ENCODE measurements around the gene DUSP3.

The DUSP3 gene

DNA sequence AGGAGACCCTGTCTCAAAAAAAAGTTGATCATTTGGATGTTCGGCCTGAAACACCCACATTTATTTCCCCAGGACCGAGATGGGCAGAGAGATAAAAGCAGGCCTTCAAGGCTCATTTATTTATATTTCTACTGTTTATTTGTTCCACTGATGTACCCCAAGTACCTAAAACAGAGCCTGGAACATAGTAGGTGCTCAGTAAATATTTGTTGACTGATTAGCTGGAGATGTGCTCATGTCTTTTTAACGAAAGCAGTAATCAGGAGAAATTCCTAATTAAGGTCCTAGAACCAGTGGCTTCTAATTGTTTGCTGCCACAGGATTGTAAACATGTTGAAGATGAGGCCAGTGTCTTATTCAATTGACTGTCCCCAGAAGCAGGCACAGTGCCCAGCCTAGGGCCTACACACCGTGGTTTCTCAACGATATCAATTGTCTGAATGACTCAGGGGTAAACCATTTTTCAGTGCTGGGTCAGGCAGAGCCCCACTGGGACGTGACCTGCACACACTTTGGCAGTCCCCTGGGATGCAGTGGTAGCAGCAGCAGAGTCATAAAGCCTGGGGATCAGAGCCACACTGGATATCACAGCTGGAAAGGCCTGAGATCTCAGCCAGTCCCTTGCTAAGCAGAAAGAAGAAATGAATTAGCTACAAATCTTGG lies 54.9 kb downstream of the DUSP3 start:
- TF ChIP-seq EP300 (IDR thresholded peaks at IDR 0.05; ENCODE audit: borderline replicate concordance) (no peak; the same call in 1 of the 2 replicates), NFIC (IDR thresholded peaks at IDR 0.05) (peak; percentile 32; the same call in 1 of the 2 replicates), TEAD4 (IDR thresholded peaks at IDR 0.05) (peak; percentile 36; the same call in 1 of the 2 replicates)

DNA sequence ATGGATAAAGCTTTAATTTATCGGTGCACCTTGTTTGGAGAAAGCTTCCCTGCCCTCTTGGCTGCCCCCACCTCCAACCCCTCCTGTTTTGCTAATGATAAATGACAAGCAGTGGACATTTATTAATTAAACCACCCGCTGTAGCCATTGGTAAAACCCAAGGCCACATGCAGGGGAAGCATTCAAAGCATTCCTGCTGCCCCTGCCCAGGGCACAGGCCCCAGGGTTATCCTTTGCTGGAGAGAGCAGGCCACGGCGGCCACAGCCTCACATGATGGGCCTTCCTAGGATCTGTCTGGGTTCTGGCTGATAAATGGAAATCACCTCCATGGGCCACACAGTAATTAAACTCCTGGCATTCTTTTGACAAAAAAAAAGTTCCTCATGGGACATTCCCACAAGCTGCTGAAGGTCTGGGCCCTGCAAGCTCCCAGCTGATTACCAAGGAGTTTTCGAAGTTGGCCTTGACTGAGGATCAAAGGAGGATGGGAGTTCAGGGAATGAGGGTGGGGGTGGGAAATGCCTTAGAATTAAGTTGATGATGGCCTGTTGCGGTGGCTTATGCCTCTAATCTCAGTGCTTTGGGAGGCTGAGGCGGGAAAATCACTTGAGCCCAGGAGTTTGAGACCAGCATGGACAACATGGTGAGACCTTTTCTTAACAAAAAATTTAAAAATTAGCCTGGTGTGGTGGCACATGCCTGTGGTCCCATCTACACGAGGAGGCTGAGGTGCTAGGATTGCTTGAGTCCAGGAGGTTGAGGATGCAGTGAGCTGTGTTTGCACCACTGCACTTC lies 55.7 kb downstream of the DUSP3 start:
- TF ChIP-seq USF1 (IDR thresholded peaks at IDR 0.05) (no peak), ZBTB7A (IDR thresholded peaks at IDR 0.05; ENCODE audit: low read depth) (no peak), MAX (IDR thresholded peaks at IDR 0.05) (no peak), TEAD4 (IDR thresholded peaks at IDR 0.05) (no peak), FOXM1 (IDR thresholded peaks at IDR 0.05; ENCODE audit: borderline replicate concordance, low read depth) (no peak)
- TF ChIP-seq, protein P1, sequence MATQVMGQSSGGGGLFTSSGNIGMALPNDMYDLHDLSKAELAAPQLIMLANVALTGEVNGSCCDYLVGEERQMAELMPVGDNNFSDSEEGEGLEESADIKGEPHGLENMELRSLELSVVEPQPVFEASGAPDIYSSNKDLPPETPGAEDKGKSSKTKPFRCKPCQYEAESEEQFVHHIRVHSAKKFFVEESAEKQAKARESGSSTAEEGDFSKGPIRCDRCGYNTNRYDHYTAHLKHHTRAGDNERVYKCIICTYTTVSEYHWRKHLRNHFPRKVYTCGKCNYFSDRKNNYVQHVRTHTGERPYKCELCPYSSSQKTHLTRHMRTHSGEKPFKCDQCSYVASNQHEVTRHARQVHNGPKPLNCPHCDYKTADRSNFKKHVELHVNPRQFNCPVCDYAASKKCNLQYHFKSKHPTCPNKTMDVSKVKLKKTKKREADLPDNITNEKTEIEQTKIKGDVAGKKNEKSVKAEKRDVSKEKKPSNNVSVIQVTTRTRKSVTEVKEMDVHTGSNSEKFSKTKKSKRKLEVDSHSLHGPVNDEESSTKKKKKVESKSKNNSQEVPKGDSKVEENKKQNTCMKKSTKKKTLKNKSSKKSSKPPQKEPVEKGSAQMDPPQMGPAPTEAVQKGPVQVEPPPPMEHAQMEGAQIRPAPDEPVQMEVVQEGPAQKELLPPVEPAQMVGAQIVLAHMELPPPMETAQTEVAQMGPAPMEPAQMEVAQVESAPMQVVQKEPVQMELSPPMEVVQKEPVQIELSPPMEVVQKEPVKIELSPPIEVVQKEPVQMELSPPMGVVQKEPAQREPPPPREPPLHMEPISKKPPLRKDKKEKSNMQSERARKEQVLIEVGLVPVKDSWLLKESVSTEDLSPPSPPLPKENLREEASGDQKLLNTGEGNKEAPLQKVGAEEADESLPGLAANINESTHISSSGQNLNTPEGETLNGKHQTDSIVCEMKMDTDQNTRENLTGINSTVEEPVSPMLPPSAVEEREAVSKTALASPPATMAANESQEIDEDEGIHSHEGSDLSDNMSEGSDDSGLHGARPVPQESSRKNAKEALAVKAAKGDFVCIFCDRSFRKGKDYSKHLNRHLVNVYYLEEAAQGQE (IDR thresholded peaks at IDR 0.05; ENCODE audit: low read depth): no peak

GRCh38 chr17:43722269-43722619 lies 56.5 kb downstream of the DUSP3 start:
- TF ChIP-seq FOXM1 (IDR thresholded peaks at IDR 0.05; ENCODE audit: borderline replicate concordance, low read depth): no peak
- TF ChIP-seq EGR1 (IDR thresholded peaks at IDR 0.05): no peak
- no peak for TF ChIP-seq TCF12 (IDR thresholded peaks at IDR 0.05; ENCODE audit: low read depth)
- no peak for TF ChIP-seq YY1 (IDR thresholded peaks at IDR 0.05; ENCODE audit: low read depth)
- TF ChIP-seq CEBPB (IDR thresholded peaks at IDR 0.05): no peak
- no peak for TF ChIP-seq MAX (IDR thresholded peaks at IDR 0.05)
- TF ChIP-seq TAF1 (IDR thresholded peaks at IDR 0.05; ENCODE audit: low read depth): no peak
- TF ChIP-seq CREB1 (IDR thresholded peaks at IDR 0.05; ENCODE audit: low read depth): no peak

GRCh38 chr17:43721537-43722268 lies 57.1 kb downstream of the DUSP3 start:
- no peak for TF ChIP-seq FOXM1 (IDR thresholded peaks at IDR 0.05; ENCODE audit: borderline replicate concordance, low read depth)
- TF ChIP-seq CEBPB (IDR thresholded peaks at IDR 0.05): no peak
- TF ChIP-seq CREB1 (IDR thresholded peaks at IDR 0.05; ENCODE audit: low read depth): no peak
- TF ChIP-seq YY1 (IDR thresholded peaks at IDR 0.05; ENCODE audit: low read depth): no peak
- TF ChIP-seq EGR1 (IDR thresholded peaks at IDR 0.05): no peak
- no peak for TF ChIP-seq USF1 (IDR thresholded peaks at IDR 0.05)
- no peak for TF ChIP-seq TEAD4 (IDR thresholded peaks at IDR 0.05)
- TF ChIP-seq NFIC (IDR thresholded peaks at IDR 0.05): no peak
- no peak for TF ChIP-seq ZBTB7A (IDR thresholded peaks at IDR 0.05; ENCODE audit: low read depth)

DNA sequence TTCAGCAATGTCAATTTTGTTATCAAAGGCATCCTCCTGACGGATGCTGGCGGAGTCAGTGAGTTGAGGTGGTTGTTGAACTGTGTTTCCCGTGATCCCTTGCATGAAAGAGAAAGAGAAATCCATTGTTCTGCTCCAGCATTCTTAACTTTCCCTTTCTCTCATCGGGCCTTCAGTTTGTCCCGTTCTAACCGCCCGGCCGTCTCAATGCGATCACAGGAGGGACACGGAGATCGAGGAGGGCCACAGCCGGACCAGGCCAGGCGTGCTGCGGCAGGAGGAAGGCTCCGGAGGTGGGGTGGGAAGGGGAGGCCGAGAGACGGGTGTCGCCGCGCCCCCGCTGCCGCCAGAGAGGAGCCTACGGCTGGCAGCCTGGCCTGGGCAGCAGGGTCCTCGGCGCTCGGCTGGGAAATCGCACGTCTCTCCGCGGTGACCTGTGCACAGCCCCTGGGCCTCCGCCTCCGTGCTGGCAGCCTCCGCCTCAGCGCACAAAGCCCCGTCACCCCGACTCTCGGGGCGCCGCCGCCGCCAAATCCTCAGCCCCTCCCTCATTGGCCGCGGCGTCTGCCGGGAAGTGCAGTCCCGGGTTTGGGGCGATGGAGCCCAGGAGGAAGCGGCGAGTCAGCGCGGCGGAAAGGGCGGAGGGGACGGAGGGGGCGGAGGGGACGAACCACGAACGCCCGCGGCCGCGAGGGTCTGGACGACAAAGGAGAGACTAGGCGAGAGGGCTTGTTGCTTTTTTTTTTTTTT lies 58.3 kb downstream of the DUSP3 start:
- TF ChIP-seq CREB1 (IDR thresholded peaks at IDR 0.05; ENCODE audit: low read depth) (no peak), YY1 (IDR thresholded peaks at IDR 0.05; ENCODE audit: low read depth) (no peak), TAF1 (IDR thresholded peaks at IDR 0.05; ENCODE audit: low read depth) (no peak)

- TF ChIP-seq MAX (IDR thresholded peaks at IDR 0.05): no peak
- no peak for TF ChIP-seq USF1 (IDR thresholded peaks at IDR 0.05)
- no peak for TF ChIP-seq EP300 (IDR thresholded peaks at IDR 0.05; ENCODE audit: borderline replicate concordance)
- TF ChIP-seq, protein P1 (IDR thresholded peaks at IDR 0.05; ENCODE audit: low read depth): no peak
- TF ChIP-seq ZBTB7A (IDR thresholded peaks at IDR 0.05; ENCODE audit: low read depth): no peak
- no peak for TF ChIP-seq NFIC (IDR thresholded peaks at IDR 0.05)
- no peak for TF ChIP-seq CEBPB (IDR thresholded peaks at IDR 0.05)
Measured at GRCh38 chr17:43719578-43719977, 59.2 kb downstream of the DUSP3 start.
